Astrocyte (in vitro differentiated cells and primary cell): ENCODE measurements around the gene FLT1. TPM values are rescaled to one million over a fixed set of nuclear protein-coding genes. Genes with fewer than 3 reads are reported as not detected.

Experiments
- DNase-seq: peaks from one replicate; pipeline ENCODE4 v3.0.0-alpha.2; 2010; ENCODE audit warnings: low read depth
- FAIRE-seq: peaks from 2 replicates; lab custom pipeline; 2011; peaks lifted over from hg19 to GRCh38; lab: Jason Lieb, UNC
- H2AFZ ChIP-seq: 2 replicates; pipeline ENCODE4 v1.6.0; 2012; ENCODE audit warnings: low read depth, low read length, inconsistent platforms
- H3K27ac ChIP-seq: 2 replicates; pipeline ENCODE4 v1.5.1; 2011; ENCODE audit warnings: low read depth, low read length, inconsistent platforms
- H3K27me3 ChIP-seq: 2 replicates; pipeline ENCODE4 v1.6.0; 2011; ENCODE audit warnings: low read length, inconsistent platforms; ENCODE audit not compliant: insufficient read depth
- H3K36me3 ChIP-seq: 2 replicates; pipeline ENCODE4 v1.5.1; 2011; ENCODE audit warnings: low read length, inconsistent platforms; ENCODE audit not compliant: insufficient read depth
- H3K4me1 ChIP-seq: 2 replicates; pipeline ENCODE4 v1.5.1; 2011; ENCODE audit warnings: low read length, inconsistent platforms; ENCODE audit not compliant: insufficient read depth
- H3K4me2 ChIP-seq: 2 replicates; pipeline ENCODE4 v1.6.0; 2012; ENCODE audit warnings: low read length, inconsistent platforms
- H3K4me3 ChIP-seq: 2 replicates; pipeline ENCODE4 v1.5.1; 2011; ENCODE audit warnings: low read depth, mild to moderate bottlenecking, low read length, inconsistent platforms; ENCODE audit not compliant: insufficient read depth
- H3K79me2 ChIP-seq: 2 replicates; pipeline ENCODE4 v1.6.0; 2012; ENCODE audit warnings: mild to moderate bottlenecking, low read length, inconsistent platforms; ENCODE audit not compliant: insufficient read depth
- H3K9ac ChIP-seq: 2 replicates; pipeline ENCODE4 v1.6.0; 2012; ENCODE audit warnings: mild to moderate bottlenecking, low read length, inconsistent platforms
- H3K9me3 ChIP-seq: 2 replicates; pipeline ENCODE4 v1.5.1; 2012; ENCODE audit warnings: low read depth, mild to moderate bottlenecking, low read length, inconsistent platforms; ENCODE audit not compliant: insufficient read depth
- H4K20me1 ChIP-seq: 2 replicates; pipeline ENCODE4 v1.6.0; 2012; ENCODE audit warnings: low read length, inconsistent platforms; ENCODE audit not compliant: insufficient read depth
- H3K27ac Mint-ChIP-seq: one replicate; pipeline ENCODE4 v1.8.0; 2021; ENCODE audit warnings: mild to moderate bottlenecking, mixed read lengths; ENCODE audit not compliant: unreplicated experiment
- H3K27me3 Mint-ChIP-seq: one replicate; pipeline ENCODE4 v1.8.0; 2021; ENCODE audit warnings: low read depth, mixed read lengths; ENCODE audit not compliant: unreplicated experiment
- H3K36me3 Mint-ChIP-seq: one replicate; pipeline ENCODE4 v1.8.0; 2021; ENCODE audit warnings: low read depth, mixed read lengths; ENCODE audit not compliant: unreplicated experiment
- H3K4me1 Mint-ChIP-seq: one replicate; pipeline ENCODE4 v1.8.0; 2021; ENCODE audit warnings: low read depth, mixed read lengths; ENCODE audit not compliant: unreplicated experiment
- H3K4me3 Mint-ChIP-seq: one replicate; pipeline ENCODE4 v1.8.0; 2021; ENCODE audit warnings: mild to moderate bottlenecking, moderate library complexity, mixed read lengths; ENCODE audit not compliant: unreplicated experiment
- H3K9me3 Mint-ChIP-seq: one replicate; pipeline ENCODE4 v1.8.0; 2021; ENCODE audit warnings: mild to moderate bottlenecking, mixed read lengths; ENCODE audit not compliant: unreplicated experiment
- CTCF ChIP-seq: IDR thresholded peaks from 2 replicates; pipeline ENCODE4 v1.5.1; 2011; ENCODE audit warnings: low read depth, mild to moderate bottlenecking, inconsistent platforms, low read length, moderate library complexity; ENCODE audit not compliant: insufficient read depth
- EZH2 ChIP-seq: IDR thresholded peaks from 2 replicates; pipeline ENCODE4 v1.6.1; 2012; ENCODE audit warnings: mild to moderate bottlenecking, low read length, inconsistent platforms; ENCODE audit not compliant: insufficient read depth
- total RNA-seq: library from RNA; stranded (reverse); gene quantifications from 2 replicates; pipeline ENCODE4 v1.2.1, GENCODE V29; 2021

The FLT1 gene
- total RNA-seq, 1 donor from 2014 or later = 7.3 TPM

DNA sequence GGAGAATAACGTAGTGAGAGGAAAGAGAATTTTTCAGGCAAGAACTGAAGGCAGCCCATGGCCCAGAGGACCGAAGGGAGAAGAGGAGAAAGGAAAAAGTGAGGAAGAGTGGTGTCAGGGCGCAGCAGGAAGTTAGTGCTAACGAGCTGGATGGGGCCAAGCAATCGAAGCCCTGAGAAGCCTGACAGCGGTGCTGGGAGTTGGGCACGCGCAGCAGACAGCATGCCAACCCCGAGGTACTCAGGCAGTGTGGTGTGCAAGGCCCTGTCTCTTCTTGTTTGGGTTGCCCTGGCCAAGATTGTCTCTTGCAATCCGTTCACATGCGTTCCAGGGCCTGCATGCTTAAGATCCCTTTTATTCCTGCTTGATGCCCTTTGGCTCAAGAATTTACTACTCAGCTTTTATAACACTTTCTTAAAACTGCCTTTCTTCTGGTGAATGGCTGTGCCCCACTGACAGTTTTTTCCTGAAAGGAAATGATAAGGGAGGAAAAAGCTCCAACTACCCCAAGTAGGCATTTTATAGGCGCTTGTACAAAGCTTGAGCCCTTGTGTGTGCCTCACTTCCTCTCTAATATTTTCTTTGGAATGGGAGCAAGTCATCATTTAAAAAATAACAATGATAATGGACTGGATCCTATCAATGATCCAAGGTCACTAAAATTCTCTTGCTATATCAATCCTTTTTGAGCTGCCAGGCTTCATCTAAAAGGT, 115.4 kb downstream of the FLT1 start:
- no peak for FAIRE-seq
- Histone ChIP-seq H3K9me3 (no peaks in the 10 kb centered on the region), H3K9ac (no peak overlapping the region), H3K4me1 (no peaks in the 10 kb centered on the region), H3K27ac (no peak overlapping the region), H3K79me2 (no peaks in the 10 kb centered on the region), H4K20me1 (no peaks in the 10 kb centered on the region), H3K36me3 (no peaks in the 10 kb centered on the region), H3K27me3 (no peaks in the 10 kb centered on the region), H3K4me2 (no peak overlapping the region), H3K4me3 (no peak overlapping the region), H2AFZ (no peak overlapping the region)
- H3K27ac Mint-ChIP-seq = no peak overlapping the region
- peaks cover 7% of the 10 kb centered on the region for H3K27me3 Mint-ChIP-seq
- H3K4me3 Mint-ChIP-seq = no peak overlapping the region
- TF ChIP-seq CTCF (no peak), EZH2 (no peak)
- no peaks in the 10 kb centered on the region for H3K4me1 Mint-ChIP-seq
- H3K9me3 Mint-ChIP-seq = no peaks in the 10 kb centered on the region
- peaks cover 2% of the 10 kb centered on the region for H3K36me3 Mint-ChIP-seq
- no peak for DNase-seq

GRCh38 chr13:28376604-28377003, 118.3 kb downstream of the FLT1 start:
- no peaks in the 10 kb centered on the region for H3K9me3 Mint-ChIP-seq
- no peaks in the 10 kb centered on the region for H3K4me1 Mint-ChIP-seq
- no peak overlapping the region for H3K9ac ChIP-seq
- H3K79me2 ChIP-seq = no peaks in the 10 kb centered on the region
- no peak overlapping the region for H3K27ac Mint-ChIP-seq
- no peak overlapping the region for H3K27ac ChIP-seq
- H3K4me3 Mint-ChIP-seq = no peak overlapping the region
- FAIRE-seq (no peak), DNase-seq (no peak)
- no peaks in the 10 kb centered on the region for H3K36me3 ChIP-seq
- H3K4me1 ChIP-seq = no peaks in the 10 kb centered on the region
- H3K9me3 ChIP-seq = no peaks in the 10 kb centered on the region
- H3K4me2 ChIP-seq = no peak overlapping the region
- no peaks in the 10 kb centered on the region for H4K20me1 ChIP-seq
- no peak for TF ChIP-seq CTCF
- no peak for TF ChIP-seq EZH2
- H3K27me3 Mint-ChIP-seq = peaks cover 7% of the 10 kb centered on the region
- H2AFZ ChIP-seq = no peak overlapping the region
- H3K4me3 ChIP-seq = no peak overlapping the region
- H3K36me3 Mint-ChIP-seq = peaks cover 2% of the 10 kb centered on the region
- H3K27me3 ChIP-seq = no peaks in the 10 kb centered on the region

DNA sequence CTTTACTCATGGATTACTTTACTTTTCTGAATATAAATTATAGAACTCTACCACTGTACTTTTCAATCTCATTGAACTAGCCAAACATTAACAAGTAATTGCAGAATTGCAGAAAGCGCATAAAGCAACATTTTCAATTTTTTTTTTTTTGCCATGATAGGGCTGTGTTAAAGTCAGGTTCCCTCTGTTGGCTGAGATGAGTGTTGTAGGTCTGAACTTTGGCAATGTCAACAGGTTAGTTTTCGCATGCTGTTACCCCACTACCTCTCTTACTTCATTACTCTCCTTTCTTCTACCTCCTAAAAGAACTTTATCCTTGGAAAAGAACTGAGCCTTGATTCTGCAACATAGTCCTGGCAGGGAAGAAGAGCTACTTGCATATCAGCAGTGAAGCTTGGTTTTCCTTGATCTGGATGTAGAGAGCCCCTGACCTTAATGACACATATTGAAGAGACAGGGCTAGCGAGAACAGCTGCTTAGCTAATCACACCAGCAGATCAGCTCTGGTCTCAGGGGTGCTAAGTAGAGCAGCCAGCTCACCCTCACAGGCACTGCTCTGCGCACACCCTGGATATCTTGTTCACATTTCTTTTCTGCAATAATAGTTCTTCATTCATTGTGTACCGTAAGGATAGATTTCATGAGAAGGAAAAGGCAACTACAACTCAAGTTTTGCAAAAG, 119.5 kb downstream of the FLT1 start:
- no peak for FAIRE-seq
- no peaks in the 10 kb centered on the region for H3K9me3 ChIP-seq
- H3K4me1 ChIP-seq = no peaks in the 10 kb centered on the region
- TF ChIP-seq CTCF = no peak
- no peak for TF ChIP-seq EZH2
- H4K20me1 ChIP-seq = no peaks in the 10 kb centered on the region
- no peaks in the 10 kb centered on the region for H3K27me3 ChIP-seq
- no peak overlapping the region for H3K4me3 ChIP-seq
- H2AFZ ChIP-seq = no peak overlapping the region
- Mint-ChIP-seq H3K9me3 (no peaks in the 10 kb centered on the region), H3K27ac (no peak overlapping the region), H3K27me3 (peaks cover 7% of the 10 kb centered on the region), H3K4me3 (no peak overlapping the region), H3K36me3 (peaks cover 2% of the 10 kb centered on the region), H3K4me1 (no peaks in the 10 kb centered on the region)
- no peaks in the 10 kb centered on the region for H3K36me3 ChIP-seq
- no peak overlapping the region for H3K4me2 ChIP-seq
- no peak for DNase-seq
- no peaks in the 10 kb centered on the region for H3K79me2 ChIP-seq
- H3K9ac ChIP-seq = no peak overlapping the region
- H3K27ac ChIP-seq = no peak overlapping the region
